RCC 7860 (cell line): ENCODE data around the gene TRAFD1.

ENCODE experiments used
- DNase-seq: peaks from one replicate; pipeline ENCODE4 v3.0.0-alpha.2; 2015; ENCODE audit warnings: low spot score
- FAIRE-seq: peaks from 2 replicates; lab custom pipeline; 2012; peaks lifted over from hg19 to GRCh38; lab: Jason Lieb, UNC

TRAFD1 gene

DNA sequence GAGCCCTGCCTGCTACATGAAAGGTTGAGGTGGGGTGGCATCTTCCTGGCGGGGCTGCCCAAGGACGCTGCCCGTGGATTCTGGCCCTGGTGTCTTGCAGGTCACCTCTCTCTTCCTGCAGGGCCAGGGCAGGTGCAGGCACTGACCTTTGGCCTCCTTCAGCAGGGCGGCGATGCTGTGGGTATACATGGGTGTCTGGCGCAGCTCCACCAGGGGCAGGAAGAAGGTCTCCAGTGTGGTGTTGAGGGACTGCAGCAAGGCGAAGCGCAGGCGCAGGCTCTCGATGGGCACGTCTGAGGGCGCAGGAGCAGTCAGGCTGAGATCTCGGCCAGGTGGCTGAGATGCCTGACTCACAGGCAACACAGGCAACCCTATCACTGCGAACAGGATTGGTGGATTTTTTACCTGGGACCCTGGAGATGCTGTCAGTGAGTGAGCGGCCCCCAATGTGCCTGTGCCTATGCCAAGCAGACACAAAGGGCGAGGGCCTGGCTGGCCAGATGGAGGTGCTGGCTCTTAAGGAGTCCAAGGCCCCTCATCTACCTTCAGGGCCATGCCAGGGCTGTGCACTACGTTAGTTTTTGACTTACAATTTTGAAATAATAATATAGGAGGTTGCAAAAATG, 45.7 kb downstream of the TRAFD1 start:
- FAIRE-seq (no peak), DNase-seq (no peak)

DNA sequence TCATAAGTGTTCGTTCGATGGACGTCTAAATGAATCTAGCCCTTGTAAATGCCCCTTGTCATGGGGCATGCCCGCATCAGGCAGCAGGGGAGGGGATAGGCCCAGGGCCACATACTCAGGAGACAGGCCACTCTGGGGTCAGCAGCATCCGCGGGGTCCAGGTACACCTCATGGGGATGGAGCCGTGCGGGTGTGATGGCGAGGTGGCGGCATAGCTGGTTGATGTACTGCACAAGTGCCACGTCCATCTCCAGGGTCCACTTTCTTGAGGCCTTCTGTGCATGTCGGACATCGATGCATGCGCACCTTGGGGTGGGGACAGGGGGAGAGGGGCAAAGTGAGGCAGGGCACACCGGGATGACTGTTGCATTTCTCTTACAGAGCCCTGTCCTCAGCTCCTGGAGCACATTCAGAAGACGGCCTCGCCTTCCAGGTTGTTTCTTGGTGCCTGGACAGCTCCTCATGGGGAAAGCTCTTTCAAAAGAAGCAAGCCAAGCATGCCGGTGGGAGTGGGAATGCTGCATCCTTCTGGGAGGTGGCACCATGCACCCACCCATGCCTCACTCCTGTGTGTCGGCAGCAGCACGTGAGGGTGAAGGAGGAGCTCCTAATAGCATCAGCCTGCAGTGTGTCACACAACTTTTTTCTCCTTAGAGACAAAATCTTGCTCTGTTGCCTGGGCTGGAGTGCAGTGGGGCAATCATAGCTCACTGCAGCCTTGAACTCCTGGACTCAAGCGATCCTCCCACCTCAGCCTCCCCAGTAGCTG, 47.4 kb downstream of the TRAFD1 start:
- FAIRE-seq (no peak), DNase-seq (no peak)

DNA sequence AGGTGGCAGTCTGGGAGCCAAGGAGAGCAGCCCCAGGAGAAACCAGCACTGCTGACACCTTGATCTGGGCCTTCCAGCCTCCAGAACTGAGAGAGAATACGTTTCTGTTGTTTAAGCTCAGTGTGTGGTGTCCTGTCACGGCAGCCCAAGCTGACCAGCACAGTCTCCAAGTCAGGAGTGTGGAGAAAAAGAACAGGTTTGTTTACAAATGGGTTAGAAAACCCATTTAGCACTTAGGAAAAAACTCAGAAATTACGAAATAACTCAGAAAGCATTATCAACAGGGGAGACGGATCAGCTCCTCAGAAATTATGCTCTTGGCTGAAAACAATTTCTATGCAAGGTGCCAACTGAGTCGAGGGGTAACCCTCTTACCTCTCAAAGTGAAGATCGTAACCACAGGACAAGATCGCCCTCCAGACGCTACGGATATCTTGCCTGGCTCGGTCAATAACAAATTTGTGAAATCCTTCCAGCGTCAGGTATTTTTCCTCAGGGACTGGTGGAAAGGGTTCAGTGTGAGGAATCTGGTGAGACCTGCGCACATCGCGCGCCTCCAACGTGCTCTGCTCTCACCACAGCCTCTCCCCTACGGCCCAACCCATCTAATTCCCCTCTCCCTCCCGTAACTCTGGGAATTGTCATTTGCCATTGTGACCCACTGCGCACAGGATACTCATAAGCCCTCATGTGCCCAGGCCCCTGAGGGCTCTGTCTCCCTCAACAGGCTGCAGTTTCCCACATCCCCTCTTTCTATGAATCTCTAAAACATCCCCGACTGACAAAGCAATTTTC, 50.2 kb downstream of the TRAFD1 start:
- FAIRE-seq: no peak
- DNase-seq: no peak

DNA sequence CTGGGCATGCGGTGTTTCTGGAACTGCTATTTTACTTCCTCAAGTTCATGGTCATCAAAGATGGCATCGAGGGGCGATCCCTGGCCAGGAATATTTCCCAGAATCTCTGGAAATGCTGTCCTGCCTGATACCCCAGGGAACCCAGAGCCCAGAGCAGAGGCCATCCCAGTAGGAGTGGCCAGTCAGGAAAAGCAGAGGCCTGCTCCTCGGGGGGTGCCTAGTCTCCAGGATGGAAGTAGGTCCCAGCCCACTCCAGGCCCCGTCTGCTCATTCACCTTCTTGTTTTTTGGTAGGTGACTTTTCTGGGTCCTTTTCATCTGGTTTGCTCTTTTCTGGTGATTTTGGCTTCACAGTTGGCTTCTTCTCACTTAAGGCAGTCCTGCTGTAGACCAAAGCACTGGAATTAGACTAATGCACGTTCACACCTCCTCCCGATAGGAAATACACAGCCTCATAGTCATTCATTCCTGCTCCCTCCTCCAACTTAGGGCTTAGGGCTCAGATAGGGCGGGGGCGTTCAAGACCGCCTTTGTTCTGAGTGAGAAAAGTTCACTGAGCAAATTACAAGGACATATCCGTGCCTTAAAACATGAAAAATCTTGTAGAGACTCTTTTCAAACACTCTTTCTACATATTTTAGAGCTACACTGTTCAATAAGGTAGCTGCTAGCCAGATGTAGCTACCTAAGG, 51.1 kb downstream of the TRAFD1 start:
- no peak for FAIRE-seq
- no peak for DNase-seq

- FAIRE-seq: no peak
Observed at GRCh38 chr12:112178796-112179195, 53.4 kb downstream of the TRAFD1 start.

GRCh38 chr12:112179341-112179740, 54.0 kb downstream of the TRAFD1 start:
- FAIRE-seq (no peak), DNase-seq (no peak)

More at GRCh38 chr12:112178796-112179195, 53.4 kb downstream of the TRAFD1 start:
- DNase-seq: no peak

- FAIRE-seq (no peak), DNase-seq (peak; percentile 22)
Observed at GRCh38 chr12:112179916-112180315, 54.6 kb downstream of the TRAFD1 start.

DNA sequence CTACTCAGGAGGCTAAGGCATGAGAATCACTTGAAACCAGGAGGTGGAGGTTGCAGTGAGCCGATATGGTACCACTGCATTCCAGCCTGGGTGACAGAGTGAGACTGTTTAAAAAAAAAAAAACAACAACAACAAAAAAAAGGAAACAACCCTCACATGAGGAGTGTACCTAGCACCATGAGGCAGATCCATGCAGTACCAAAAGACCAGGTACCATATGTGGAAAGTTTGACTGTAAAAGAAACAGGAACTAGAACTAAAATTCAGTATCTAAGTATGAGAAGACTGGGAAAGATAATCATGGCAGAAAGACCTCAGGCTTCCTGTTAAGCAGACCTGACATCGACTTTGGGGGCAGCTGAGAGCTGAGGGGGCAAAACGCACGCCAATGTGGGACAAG, 55.1 kb downstream of the TRAFD1 start:
- DNase-seq (no peak), FAIRE-seq (no peak)

DNA sequence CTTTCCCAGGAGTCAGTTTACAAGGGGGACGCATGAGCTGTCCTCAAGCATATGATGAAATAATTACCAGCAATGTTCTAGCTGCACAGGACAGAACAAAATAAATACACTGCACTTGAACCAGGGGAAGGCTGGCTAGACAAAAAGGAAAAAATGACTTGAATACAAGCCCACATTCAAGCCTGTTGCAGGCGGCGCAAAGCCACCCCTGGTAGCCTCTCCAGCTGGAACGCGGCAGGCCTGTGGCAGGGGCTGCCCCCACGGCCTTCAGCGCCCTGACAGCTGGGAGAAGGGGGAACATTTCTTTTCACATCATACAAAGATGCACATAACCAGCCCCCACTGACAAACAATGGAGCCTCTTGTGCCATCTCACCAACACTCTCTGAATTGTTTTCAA, 57.1 kb downstream of the TRAFD1 start:
- FAIRE-seq: no peak
- no peak for DNase-seq

DNA sequence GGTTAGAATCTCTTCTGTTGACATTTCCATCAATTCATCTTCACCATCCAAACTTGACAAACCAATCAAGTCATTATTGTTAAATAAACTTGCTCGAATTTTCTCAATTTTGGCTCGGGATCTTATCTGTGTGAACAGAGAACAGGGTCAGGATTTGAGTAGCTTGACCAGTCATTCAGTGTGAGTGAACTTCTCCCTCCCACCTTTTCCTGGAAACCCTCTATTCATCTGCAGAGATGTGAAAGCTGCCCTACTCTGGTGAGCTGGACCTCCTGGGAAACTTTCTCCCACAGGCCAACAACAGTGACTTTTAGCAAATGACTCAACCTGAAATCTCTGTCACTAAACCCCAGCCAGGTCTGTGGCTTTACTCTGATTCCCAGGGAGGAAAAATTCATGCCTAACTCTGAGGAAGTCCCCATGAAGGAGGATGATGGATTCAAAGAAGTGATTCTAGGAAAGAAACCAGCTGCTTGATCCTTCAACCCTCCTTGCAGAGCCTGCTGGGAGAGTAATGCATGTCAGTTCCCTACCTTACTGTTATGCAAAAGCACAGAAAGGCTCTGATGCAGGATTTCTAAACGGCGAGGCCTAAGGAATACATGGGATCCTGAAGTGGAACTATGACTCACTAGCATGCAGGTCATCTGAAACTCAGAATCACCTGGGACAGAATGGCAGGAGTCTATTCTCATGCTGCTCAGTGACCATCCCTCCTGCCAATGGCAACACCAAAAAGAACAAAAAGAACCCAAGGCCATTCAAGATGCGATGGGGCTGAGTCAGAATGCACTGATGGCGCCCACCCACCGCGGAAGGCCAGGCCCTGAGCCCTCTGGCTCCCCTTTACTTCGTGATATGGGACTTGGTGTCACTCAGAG, 58.0 kb downstream of the TRAFD1 start:
- FAIRE-seq (no peak), DNase-seq (peak; percentile 26)

DNA sequence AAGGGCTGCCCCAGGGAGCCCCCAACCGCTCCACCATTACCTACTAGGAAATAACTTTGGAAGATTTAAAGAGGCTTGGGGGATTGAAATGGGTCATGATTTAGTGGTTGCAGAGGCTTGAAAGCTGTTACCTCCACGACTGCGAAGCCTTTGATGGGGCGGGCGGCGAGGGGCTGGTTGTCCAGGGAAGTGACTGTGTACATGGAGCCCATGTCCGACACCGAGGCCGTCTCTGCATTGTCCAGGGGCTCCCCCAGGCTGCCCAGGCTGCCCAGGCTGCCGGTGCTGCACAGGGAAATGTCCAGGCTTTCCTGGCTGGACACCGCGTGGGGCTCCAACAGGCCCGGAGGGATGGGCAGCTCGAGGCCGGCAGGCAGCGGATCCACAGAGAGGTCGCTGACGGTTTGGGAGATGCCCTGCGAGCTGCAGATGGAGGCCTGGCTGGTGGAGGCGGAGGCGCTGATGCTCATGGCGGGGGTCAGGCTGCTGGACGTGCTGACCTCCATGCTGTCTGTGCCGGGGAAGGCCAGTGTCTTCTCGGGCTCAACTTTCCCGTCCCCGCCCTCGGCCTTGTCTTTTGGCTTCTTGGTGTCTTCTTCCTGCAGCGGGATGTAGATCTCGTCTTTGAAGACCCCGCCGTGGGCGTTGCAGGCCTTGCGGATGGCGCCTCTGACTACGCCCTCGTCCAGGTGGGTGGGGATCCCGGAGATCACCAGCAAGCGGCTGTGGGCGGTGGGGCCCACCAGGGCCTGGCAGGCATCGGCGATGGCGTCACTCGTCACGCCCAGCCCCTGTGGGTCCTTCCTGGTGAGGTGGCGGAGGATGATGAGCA, 58.9 kb downstream of the TRAFD1 start:
- DNase-seq (no peak), FAIRE-seq (no peak)

- no peak for FAIRE-seq
- DNase-seq: no peak
Observed at GRCh38 chr12:112185093-112185923, 59.9 kb downstream of the TRAFD1 start.

DNA sequence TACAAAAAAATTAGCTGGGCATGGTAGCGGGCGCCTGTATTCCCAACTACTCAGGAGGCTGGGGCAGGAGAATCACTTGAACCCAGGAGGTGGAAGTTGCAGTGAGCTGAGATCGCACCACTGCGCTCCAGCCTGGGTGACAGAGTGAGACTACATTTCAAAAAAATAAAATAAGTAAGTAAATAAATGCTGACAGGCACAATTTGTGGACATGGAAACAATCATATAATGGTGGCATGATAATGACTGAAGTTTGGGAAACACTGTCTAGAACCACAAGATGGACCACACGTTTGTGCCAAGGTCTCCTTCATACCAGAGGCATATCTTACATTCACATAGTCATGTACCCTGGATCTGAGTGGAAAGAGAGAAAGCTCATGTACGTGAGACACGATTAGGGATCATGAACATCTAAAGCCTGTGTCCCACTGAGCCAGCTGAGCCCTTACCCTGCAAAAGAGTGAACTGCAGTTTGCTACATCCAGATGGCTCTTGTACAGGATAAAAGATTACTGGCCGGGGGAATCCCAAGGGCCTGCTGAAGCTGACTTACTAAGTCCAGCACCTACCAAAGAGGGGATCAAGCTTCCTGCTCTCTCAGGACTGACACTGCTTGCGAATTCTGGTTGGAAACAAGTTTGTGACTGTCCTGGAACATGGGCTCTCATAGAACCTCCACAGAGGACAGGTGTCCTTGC, 62.9 kb downstream of the TRAFD1 start:
- no peak for FAIRE-seq
- DNase-seq: no peak

- no peak for DNase-seq
Observed at GRCh38 chr12:112190231-112191025, 65.1 kb downstream of the TRAFD1 start.

DNA sequence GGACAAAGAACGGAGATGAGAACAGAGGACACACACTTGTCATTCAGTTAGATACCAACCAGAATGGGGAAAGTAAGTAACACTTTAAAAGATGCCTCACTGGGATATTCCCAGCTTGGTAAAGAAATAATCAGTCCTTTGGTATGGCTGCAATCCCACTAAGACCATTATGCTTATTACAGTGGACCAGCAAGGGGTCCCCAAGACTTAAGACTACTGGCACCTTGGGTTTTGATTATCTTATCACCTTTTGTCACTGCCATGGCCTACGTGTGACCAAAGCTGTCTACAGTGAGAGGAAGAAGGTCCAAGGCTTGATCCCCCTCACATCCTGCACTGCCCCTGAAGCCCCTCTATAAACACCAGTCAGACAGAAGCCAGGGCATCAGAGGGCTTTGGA, 65.8 kb downstream of the TRAFD1 start:
- DNase-seq: no peak
- FAIRE-seq: no peak

More at GRCh38 chr12:112190231-112191025, 65.1 kb downstream of the TRAFD1 start:
- FAIRE-seq: no peak

DNA sequence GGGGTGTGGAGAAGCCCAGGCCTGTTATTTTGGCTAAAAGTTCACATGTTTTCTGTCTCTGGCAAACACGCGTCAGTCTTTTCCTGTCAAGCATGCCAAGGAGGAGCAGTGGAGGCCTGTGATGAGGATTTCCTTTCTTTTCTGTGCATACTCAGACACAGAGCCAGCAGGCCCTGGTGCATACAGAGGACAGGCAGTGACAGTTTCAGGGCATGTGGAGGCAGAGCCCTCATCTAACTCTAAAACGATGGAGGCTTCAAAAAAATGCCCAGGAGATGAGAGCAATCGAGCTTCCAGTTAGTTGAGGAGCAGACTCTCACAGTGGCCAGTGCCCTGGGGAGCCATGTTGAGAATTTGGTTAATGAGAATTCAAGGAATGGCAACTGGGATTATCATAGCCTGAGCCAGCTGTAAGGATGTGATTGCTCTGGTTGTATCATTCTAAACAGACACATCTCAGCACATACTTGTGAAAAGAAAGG, 66.5 kb downstream of the TRAFD1 start:
- DNase-seq (no peak), FAIRE-seq (no peak)

DNA sequence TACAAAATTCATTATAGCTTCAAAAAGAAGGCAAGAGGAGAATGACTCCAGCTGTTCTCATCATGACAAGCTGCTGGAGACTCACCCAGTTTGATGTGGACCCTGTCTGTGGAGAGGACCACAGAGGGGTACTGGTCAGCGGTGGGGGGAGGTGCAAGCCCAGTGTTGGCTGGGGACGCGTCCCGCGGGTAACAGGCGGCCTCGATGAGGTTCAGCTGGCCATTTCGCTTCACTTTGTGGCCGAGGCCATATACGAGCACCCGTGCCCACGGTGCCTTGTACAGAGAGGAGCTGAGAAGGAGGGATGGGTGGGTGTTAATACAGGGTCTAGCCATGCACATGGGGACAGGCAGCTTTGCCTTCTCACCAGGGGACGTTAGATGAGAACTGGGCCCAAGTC, 67.1 kb downstream of the TRAFD1 start:
- DNase-seq: no peak
- no peak for FAIRE-seq
